HG03025 (cell line): ENCODE results near the gene VPS35L.

Experiments
- ATAC-seq: cut with Tn5 transposase; IDR thresholded peaks from one replicate; pipeline ENCODE4 v1.9.1; 2021; ENCODE audit warnings: mild to moderate bottlenecking, moderate library complexity; ENCODE audit not compliant: unreplicated experiment, low FRiP score

VPS35L gene

DNA sequence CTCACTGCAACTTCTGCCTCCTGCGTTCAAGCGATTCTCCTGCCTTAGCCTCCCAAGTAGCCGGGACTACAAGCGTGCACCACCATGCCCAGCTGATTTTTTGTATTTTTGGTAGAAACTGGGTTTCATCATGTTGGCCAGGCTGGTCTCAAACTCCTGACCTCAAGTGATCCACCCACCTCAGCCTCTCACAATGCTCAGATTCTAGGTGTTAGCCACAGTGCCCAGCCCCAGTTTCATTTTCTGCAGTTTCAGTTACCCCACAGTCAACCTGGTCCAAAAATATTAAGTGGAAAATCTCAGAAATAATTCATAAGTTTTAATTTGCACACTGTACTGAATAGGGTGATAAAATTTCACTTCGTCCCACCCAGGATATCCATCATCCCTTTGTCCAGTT lies 133.8 kb downstream of the VPS35L start:
- ATAC-seq = no peak

DNA sequence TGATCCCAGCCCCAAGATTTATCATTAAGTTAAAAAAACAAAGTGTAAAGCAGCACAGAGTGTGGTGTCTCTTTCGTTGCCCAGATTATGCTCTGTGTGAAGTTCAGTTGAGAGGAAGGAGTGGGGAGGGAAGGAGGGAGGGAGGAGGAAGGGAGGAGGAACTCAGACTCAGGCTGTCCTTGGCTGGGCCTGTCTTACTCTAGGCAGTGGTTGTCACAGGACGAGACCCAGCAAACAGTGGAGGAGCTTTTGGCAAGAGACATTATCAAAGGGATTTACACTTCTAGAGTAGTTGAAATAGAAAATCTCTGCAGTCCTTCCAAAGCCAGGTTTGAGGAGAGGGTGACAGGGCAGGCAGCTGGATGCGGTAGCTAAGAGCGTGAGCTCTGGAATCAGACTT lies 134.7 kb downstream of the VPS35L start:
- no peak for ATAC-seq

GRCh38 chr16:19691161-19691711 lies 135.7 kb downstream of the VPS35L start:
- ATAC-seq = no peak

DNA sequence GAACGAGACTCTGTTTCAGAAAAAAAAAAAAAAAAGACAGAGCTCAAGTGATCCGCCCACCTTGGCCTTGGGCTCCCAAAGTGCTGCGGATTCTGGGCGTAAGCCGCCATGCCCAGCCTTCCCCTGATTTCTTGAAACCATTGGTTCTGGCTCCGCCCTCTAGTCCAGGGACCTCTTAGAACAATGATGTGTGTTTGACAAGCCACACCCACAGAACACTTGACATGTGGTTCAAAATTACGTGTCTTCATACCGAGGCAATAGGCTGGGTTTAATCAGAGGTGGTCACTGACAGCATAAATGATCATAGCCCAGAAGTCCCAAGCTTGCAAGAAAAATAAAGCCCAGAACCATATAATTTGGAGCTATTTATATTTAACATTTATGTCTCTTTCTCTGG lies 139.5 kb downstream of the VPS35L start:
- no peak for ATAC-seq

GRCh38 chr16:19696328-19696727 lies 140.8 kb downstream of the VPS35L start:
- no peak for ATAC-seq

GRCh38 chr16:19696961-19697360 lies 141.5 kb downstream of the VPS35L start:
- ATAC-seq = no peak

GRCh38 chr16:19697756-19698318 lies 142.3 kb downstream of the VPS35L start:
- no peak for ATAC-seq

- no peak for ATAC-seq
These were observed 143.3 kb downstream of the VPS35L start for GRCh38 chr16:19698480-19699465.

GRCh38 chr16:19699472-19699871 lies 144.0 kb downstream of the VPS35L start:
- no peak for ATAC-seq

DNA sequence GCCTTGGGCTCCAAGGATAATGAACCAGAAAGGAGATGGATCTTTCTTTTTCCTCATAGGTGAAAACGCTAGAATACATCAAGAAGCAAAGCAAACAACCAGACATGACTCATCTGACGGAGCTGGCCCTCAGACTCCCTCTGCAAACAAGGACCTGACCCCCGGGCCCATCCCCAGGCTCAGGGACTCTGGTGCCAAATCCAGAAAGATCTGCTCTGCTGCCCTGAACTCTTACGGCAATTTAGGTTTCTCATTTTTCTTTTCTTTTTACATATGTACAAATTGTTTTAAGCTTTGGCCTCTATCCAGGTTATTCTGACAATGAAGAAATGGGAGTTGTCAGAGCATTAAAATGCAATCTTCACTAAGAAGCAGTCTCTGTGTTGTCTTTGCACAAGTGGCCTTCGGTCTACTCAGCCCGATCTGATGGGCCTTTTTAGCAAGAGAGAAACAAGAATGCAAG lies 144.8 kb downstream of the VPS35L start:
- no peak for ATAC-seq

DNA sequence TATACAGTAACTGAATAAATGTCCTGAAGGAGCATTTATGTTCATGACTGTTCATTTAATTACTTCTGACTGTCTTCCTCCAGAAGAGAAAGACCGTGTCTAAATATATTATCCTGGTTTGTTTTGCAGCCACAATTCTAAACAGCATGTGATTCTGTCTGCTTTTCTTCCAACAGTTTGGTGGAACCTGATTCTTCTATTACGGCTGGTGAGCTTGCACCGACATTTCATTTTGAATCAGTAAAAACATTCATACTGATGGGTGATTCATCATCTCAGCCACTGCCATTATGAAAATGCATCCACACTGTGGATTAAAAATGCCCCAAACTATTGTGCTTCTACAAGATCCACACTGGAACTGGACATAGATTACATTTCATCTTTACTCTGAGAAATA lies 145.6 kb downstream of the VPS35L start:
- no peak for ATAC-seq

- no peak for ATAC-seq
These were observed 147.8 kb downstream of the VPS35L start for GRCh38 chr16:19703172-19703889.

DNA sequence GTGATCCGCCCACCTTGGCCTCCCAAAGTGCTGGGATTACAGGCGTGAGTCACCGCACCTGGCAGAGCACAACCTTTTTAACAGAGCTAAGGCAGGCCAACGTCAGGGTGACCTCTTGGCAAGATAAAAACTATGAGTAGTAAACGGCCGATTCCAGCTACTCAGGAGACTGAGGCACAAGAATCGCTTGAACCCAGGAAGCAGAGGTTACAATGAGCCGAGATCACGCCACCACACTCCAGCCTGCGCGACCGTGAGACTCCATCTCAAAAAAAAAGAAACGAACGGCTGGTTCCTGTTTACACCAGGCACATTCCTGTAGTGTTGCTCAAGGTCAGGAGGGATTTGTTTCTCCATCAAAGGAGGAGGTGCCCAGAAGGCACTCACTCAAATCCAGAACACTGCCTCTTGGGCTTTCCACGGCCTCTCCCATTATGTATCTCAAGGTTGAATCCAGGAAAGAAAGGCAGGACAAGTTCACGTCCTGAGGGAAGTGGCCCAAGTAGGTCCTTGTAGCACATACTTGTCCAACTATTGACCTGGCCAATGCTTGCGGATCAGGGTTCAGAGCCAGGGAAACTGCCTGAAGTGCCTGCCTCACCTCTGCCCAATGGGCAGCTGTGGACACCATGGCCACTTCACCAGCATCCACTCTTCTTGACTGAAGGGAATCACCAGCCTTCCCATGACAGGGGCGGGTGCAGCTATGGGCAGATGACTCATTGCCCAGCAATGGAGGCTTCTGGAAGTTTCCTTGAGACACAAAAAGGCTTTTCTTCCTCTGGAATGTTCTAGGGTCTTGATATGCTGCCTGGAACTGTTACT lies 149.0 kb downstream of the VPS35L start:
- no peak for ATAC-seq

DNA sequence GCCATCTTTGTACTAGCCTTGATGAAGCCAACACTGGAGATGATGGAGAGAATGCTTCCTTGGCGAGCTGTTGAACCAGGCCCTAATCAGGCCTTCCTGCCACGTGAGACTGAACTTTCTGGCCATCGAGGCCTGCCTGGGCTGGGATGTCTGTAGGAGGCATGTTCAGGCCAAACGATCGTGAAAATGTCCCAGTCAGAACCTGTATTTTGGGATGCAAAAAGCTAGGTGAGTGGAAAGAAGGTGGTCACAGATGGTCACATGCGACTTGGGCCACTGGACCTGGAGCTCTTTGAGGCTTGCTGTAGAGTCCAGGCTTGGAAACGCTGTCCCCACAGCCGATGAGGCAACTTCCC lies 149.6 kb downstream of the VPS35L start:
- no peak for ATAC-seq

DNA sequence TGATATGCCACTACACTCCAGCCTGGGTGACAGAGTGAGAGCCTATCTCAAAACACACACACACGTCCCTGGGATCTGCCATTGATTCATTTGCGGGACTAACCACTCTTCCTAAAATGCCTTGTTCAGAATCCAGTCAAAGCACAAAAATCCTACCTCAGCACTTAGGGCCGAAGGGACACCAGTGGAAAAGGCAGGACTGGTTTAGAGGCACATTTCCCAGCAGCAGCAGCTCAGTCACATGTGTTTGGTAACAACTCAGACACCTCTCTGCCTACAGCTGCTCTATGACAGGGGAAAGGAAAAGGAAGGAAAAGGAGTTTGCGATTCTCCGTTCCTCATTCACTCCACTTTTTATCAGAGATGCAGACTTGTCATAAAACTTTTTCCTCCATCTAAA lies 150.3 kb downstream of the VPS35L start:
- ATAC-seq = no peak

DNA sequence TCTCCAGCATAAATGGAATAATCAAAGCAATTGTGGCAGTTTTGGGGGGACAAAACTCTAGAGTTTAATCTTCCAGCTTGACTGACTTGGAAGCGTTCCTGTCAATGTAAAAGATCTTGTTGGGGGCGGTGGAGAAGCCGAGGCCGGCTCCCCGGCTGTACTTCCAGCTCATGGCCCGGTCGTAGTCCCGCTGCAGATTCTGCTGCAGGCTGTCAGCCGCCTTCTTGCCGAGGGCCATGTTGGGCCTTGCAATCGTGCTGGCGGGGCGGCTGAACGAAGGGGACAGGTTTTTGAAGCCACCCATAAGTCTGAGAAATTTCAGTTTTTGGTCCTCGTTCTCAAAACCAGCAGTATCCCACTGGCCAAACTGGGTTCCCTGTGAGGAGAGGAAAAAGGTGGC lies 151.3 kb downstream of the VPS35L start:
- no peak for ATAC-seq

DNA sequence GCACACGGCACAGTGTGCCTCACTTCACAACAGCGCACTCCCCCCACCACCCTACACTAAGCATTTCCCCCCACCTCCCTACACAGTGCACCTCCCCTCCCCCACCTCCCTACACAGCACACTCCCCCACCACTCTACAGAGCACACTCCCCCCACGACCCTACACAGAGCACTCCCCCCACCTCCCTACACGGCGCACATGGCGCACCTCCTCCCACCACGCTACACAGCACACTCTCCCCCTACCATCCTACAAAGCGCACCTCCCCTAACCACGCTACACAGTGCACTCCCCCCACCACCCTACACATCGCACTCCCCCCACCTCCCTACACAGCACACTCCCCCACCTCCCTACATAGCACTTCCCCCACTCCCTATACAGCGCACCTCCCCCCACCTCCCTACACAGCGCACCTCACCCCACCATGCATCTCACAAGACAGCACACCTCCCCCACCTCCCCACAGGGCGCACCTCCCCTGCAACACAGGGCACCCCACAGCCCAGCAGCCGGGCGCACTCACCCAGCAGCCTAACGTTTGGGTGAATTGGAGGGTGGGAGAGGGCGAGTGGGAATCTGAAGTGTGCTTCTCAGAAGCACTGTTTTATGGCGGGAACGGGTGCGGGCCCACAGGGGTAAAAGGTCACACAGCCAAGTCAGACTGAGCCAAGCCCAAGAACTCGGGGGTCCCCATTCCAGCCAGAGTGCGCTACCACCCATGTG lies 152.2 kb downstream of the VPS35L start:
- ATAC-seq = no peak

- no peak for ATAC-seq
These were observed 153.0 kb downstream of the VPS35L start for GRCh38 chr16:19708296-19709205.
